ENCODE measurements around the gene TGFBR2. TPM values are rescaled to one million over a fixed set of nuclear protein-coding genes. Genes with fewer than 3 reads are reported as not detected.

TGFBR2 gene
- total RNA-seq, 1 donor: 37.1 TPM

GRCh38 chr3:30578479-30578878 is 27.9 kb upstream of the TGFBR2 start:
- TF ChIP-seq, protein P1, sequence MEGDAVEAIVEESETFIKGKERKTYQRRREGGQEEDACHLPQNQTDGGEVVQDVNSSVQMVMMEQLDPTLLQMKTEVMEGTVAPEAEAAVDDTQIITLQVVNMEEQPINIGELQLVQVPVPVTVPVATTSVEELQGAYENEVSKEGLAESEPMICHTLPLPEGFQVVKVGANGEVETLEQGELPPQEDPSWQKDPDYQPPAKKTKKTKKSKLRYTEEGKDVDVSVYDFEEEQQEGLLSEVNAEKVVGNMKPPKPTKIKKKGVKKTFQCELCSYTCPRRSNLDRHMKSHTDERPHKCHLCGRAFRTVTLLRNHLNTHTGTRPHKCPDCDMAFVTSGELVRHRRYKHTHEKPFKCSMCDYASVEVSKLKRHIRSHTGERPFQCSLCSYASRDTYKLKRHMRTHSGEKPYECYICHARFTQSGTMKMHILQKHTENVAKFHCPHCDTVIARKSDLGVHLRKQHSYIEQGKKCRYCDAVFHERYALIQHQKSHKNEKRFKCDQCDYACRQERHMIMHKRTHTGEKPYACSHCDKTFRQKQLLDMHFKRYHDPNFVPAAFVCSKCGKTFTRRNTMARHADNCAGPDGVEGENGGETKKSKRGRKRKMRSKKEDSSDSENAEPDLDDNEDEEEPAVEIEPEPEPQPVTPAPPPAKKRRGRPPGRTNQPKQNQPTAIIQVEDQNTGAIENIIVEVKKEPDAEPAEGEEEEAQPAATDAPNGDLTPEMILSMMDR (IDR thresholded peaks at IDR 0.05; ENCODE audit: insufficient read depth, low read depth, low read length): no peak
- peak; percentile 94 for DNase-seq (ENCODE audit: low read depth)
- no peak overlapping the region for H3K4me3 ChIP-seq (ENCODE audit: low read depth, low read length)

DNA sequence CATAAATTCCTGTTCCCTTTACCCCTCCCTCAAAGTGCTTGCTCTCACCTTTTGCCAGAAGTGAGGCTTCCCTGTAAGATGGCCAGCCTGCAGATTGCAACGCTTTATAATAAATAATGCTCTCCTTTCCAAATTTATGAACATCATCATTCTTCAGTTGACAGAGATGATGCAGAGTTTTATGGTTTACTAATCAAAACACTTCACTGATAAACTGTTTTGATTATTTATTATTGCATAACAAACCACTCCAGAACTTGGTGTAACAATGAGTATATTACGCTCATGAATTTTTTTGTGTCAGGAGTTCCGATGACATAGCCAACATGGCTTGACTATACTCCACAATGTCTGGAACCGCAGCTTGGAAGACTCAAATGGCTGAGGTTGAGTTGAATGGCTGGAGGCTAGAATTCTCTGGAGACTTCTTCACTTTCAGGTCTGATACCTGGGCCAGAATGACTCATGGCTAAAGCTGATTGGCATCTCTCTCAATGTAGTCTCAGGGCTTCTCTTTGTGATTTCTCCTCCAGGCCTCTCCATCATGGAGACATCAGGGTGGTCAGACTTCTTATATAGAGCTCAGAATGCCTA is 27.3 kb upstream of the TGFBR2 start:
- DNase-seq (ENCODE audit: low read depth): peak; percentile 51
- TF ChIP-seq, protein P1 (IDR thresholded peaks at IDR 0.05; ENCODE audit: insufficient read depth, low read depth, low read length): no peak

DNA sequence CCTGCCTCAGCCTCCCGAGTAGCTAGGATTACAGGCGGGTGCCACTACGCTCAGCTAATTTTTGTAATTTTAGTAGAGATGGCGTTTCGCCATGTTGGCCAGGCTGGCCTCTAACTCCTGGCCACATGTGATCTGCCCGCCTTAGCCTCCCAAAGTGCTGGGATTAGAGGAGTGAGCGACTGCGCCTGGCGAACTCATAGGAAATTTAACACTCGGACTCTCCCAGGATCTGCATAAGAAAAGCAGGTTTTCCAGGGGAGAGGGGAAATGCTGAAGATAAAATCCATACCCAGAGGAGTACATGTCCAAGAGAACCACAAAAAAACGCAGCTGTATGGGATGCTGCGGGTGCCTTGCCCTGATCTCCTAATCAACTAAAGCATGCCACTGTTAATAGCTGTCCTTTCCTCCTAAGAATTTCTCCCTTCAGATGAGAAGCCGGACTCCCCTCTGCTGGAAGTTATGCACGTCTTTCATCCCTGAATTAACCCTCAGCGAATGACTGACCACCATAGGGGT is 25.3 kb upstream of the TGFBR2 start:
- H3K4me3 ChIP-seq (ENCODE audit: low read depth, low read length): no peak overlapping the region
- no peak for DNase-seq (ENCODE audit: low read depth)
- TF ChIP-seq, protein P1 (IDR thresholded peaks at IDR 0.05; ENCODE audit: insufficient read depth, low read depth, low read length): no peak

More for the DNA sequence above, 27.3 kb upstream of the TGFBR2 start:
- no peak overlapping the region for H3K4me3 ChIP-seq (ENCODE audit: low read depth, low read length)

DNA sequence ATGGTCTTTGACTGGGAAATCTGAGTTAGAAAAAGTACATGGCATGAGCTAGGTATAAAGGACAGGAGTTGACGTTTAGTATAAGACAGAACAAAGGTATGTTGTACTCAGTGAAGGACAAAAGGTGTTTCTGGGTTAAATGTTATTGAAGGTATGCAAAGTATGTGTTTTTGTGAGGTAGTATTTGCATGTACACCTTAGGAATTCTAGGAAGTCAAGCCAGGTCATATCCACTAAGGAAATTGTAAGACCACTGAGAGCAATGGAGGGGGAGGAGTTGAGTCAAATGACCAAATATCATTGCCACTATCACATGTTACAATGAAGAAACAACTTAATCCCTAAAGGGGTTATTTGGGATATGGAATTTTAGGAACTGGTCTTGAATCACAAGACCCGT is 24.4 kb upstream of the TGFBR2 start:
- H3K4me3 ChIP-seq (ENCODE audit: low read depth, low read length): no peak overlapping the region
- TF ChIP-seq, protein P1 (IDR thresholded peaks at IDR 0.05; ENCODE audit: insufficient read depth, low read depth, low read length): no peak
- no peak for DNase-seq (ENCODE audit: low read depth)

DNA sequence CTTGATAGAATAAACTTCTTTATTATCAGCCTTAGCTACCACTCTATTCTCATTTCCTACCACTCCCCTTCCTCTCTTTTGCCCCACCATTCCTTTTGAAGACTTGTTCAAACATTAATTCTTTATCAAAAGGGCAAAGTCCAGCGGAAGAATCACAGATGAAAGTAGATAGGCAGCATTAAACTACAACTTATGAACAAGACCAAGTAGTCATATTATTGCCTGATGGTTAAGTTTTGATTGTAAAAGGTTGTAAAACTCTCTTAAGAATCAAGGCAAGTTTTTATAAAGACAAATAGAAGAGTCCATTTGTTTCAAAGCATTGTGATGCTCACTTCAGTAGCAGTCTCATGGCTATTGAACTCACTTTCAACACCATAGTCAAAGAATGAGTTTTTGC is 22.4 kb upstream of the TGFBR2 start:
- TF ChIP-seq, protein P1 (IDR thresholded peaks at IDR 0.05; ENCODE audit: insufficient read depth, low read depth, low read length): no peak
- no peak overlapping the region for H3K4me3 ChIP-seq (ENCODE audit: low read depth, low read length)
- DNase-seq (ENCODE audit: low read depth): no peak

DNA sequence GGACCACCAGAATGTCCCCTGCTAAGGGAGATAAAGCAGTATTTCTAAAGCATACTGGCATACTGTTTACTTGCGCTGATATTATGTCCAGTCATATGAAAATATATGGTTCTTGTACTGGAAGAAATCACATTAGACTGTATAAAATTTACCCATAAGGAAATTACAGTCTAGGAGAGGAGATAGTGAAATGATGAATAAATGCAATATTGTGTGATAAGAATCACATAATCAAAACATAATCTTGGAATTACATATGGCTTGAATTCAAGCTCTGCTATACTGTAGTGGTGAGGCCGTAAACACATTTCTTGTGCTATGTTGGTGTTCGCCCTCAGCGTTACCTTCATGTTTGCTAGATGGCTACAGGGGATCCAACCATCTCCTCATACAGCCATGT is 20.7 kb upstream of the TGFBR2 start:
- TF ChIP-seq, protein P1 (IDR thresholded peaks at IDR 0.05; ENCODE audit: insufficient read depth, low read depth, low read length): no peak
- H3K4me3 ChIP-seq (ENCODE audit: low read depth, low read length): no peak overlapping the region
- DNase-seq (ENCODE audit: low read depth): no peak

All from fibroblast of villous mesenchyme (primary cell).